NT2/D1 (cell line): ENCODE results near the gene SLC39A11.

ENCODE experiments used
- DNase-seq: peaks from one replicate; pipeline ENCODE4 v3.0.0-alpha.2; 2011; ENCODE audit warnings: low read depth, low spot score
- H3K27me3 ChIP-seq: 2 replicates; pipeline ENCODE4 v1.6.0; 2011; ENCODE audit warnings: mild to moderate bottlenecking; ENCODE audit not compliant: insufficient read length, insufficient read depth
- H3K36me3 ChIP-seq: 2 replicates; pipeline ENCODE4 v1.6.1; 2011; ENCODE audit warnings: mild to moderate bottlenecking, low read length, mixed read lengths; ENCODE audit not compliant: insufficient read depth, insufficient read length
- H3K4me1 ChIP-seq: 2 replicates; pipeline ENCODE4 v1.5.1; 2011; ENCODE audit not compliant: insufficient read depth, insufficient read length
- H3K4me3 ChIP-seq: 2 replicates; pipeline ENCODE4 v1.5.1; 2011; ENCODE audit warnings: low read depth; ENCODE audit not compliant: insufficient read length
- H3K9ac ChIP-seq: 2 replicates; pipeline ENCODE4 v1.6.0; 2011; ENCODE audit warnings: low read depth; ENCODE audit not compliant: insufficient read length
- H3K9me3 ChIP-seq: 2 replicates; pipeline ENCODE4 v1.5.1; 2011; ENCODE audit warnings: mild to moderate bottlenecking, low read length; ENCODE audit not compliant: insufficient read depth
- SUZ12 ChIP-seq: IDR thresholded peaks from 2 replicates; pipeline ENCODE4 v1.6.1; 2011; ENCODE audit not compliant: insufficient read length, insufficient read depth; ENCODE audit errors: extremely low read depth
- YY1 ChIP-seq: IDR thresholded peaks from 2 replicates; pipeline ENCODE4 v1.6.1; 2011; ENCODE audit not compliant: insufficient read length, insufficient read depth
- ZNF274 ChIP-seq: IDR thresholded peaks from 2 replicates; pipeline ENCODE4 v1.6.1; 2011; ENCODE audit warnings: mild to moderate bottlenecking, low read depth, low read length

Gene SLC39A11

DNA sequence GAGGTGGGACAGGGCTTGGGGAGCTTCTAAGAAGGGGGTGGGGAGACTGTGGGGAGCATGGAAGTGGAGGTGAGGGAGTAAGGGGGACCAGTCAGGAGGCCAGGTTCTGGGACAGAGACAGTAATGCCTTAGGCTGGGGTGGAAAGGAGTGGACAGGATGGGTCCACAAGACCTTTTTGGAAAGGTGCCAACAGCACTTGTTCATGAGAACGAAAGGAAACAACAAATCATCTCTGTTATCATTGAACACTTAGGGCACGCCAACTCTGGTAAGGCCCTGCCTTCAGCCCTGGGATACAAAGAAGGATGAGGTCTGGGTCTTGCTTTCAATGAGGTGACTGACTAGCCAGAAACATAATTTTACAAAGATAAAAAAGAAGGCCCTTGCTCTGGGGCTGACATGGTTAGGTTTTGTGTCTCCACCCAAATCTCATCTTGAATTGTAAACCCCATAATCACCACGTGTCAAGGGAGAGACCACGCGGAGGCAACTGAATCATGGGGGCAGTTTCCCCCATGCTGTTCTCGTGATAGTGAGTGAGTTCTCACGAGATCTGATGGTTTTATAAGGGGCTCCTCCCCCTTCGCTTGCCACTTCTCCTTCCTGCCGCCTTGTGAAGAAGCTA, 113.8 kb downstream of the SLC39A11 start:
- TF ChIP-seq YY1 (no peak), ZNF274 (no peak), SUZ12 (no peak)
- DNase-seq: no peak
- Histone ChIP-seq H3K9ac (no peak overlapping the region), H3K27me3 (no peaks in the 10 kb centered on the region), H3K4me1 (peaks cover 5% of the 10 kb centered on the region), H3K9me3 (peaks cover 6% of the 10 kb centered on the region; the same call in 1 of the 2 replicates), H3K4me3 (no peak overlapping the region), H3K36me3 (no peaks in the 10 kb centered on the region)

DNA sequence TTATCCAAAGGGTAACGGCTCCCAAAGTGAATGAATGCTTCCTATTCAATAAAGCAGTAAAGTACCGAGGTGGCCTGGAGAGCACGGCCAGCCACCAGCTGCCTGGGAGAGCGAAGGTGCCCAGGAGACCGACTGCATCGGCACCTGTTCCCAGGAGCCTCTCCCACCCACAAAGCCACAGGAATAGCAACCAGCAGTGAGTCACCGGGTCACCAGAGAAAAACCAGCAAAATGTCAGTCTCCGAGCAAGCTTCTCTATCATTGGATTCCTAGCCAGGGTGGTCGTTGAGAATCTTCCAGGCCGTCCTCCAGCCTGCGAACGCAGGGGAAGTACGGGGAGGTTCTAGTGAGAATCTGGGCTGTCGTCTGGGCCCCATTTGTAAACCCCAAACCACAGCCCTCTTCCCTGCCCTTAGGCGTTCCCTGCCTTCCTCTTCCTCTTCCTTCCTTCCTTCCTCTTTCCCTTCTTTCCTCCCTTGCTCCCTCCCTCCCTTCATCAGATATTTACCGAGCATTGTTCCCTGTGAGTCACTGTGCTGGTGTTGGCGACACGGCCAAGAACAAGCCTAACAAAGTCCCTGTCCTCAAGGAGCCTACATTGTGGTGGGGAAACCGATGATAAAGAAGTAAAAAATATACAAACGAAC, 114.6 kb downstream of the SLC39A11 start:
- Histone ChIP-seq H3K9ac (no peak overlapping the region), H3K27me3 (no peaks in the 10 kb centered on the region), H3K36me3 (no peaks in the 10 kb centered on the region), H3K4me3 (no peak overlapping the region), H3K4me1 (peaks cover 5% of the 10 kb centered on the region), H3K9me3 (peaks cover 6% of the 10 kb centered on the region; the same call in 1 of the 2 replicates)
- DNase-seq: no peak
- TF ChIP-seq ZNF274: no peak
- no peak for TF ChIP-seq YY1
- no peak for TF ChIP-seq SUZ12

DNA sequence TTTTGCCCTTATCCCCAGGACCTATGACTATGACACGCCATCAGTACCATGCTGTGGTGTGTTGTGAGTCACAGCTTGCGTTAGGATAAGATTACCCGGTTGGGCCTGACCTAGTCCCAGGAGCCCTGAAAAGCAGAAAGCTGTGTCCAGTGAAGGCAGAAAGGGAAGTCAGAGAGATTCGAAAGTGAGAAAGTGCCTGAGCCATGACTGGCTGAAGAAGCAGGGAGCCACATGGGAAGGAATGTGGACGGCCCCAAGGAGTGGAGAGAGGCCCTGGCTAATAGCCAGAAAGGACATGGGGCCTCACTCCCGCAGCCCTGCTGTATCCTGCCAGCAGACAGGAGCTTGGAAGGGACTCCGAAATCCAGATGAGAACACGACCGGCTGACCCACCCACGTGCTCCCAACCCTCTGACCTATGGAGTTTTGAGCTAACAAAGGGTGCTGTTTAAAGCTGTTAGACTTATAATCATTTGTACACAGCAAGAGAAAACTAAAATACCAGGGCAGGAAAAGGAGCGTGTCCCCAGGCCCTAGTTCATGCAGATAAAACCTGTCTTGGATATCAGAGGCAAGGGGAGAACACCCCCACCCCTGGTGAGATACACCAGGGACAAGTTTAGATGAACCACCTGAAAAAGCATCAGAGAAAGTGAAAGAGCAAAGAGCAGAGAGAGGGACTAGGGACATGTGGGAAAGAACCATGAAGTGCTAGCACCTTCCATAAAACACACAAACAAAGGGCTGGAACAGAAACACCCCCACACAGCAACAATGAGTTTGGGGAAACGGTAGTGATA, 115.3 kb downstream of the SLC39A11 start:
- H3K27me3 ChIP-seq: no peaks in the 10 kb centered on the region
- H3K9ac ChIP-seq: no peak overlapping the region
- no peak for DNase-seq
- peaks cover 5% of the 10 kb centered on the region for H3K4me1 ChIP-seq
- H3K4me3 ChIP-seq: no peak overlapping the region
- peaks cover 6% of the 10 kb centered on the region; the same call in 1 of the 2 replicates for H3K9me3 ChIP-seq
- TF ChIP-seq YY1: no peak
- TF ChIP-seq SUZ12: no peak
- no peak for TF ChIP-seq ZNF274
- no peaks in the 10 kb centered on the region for H3K36me3 ChIP-seq

DNA sequence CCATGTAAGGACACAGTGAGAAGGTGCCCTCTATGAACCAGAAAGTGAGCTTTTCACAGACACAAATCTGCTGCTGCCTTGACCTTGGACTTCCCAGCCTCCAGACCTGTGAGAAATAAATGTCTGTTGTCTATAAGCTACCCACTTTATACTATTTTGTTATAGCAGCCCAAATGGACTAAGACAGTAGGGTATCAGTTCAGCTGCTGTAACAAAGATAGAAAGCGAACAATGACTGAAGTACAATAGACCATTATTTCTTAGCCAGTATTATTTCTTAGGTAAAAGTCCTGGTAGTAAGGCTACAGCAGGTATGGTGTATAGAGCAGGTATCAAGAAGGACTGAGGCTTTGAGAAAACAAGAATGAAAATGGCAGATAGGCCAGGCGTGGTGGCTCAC, 117.0 kb downstream of the SLC39A11 start:
- Histone ChIP-seq H3K27me3 (no peaks in the 10 kb centered on the region), H3K4me1 (peaks cover 5% of the 10 kb centered on the region), H3K9ac (no peak overlapping the region), H3K9me3 (peaks cover 6% of the 10 kb centered on the region; the same call in 1 of the 2 replicates), H3K4me3 (no peak overlapping the region), H3K36me3 (no peaks in the 10 kb centered on the region)
- no peak for TF ChIP-seq YY1
- TF ChIP-seq ZNF274: no peak
- TF ChIP-seq SUZ12: no peak
- no peak for DNase-seq

DNA sequence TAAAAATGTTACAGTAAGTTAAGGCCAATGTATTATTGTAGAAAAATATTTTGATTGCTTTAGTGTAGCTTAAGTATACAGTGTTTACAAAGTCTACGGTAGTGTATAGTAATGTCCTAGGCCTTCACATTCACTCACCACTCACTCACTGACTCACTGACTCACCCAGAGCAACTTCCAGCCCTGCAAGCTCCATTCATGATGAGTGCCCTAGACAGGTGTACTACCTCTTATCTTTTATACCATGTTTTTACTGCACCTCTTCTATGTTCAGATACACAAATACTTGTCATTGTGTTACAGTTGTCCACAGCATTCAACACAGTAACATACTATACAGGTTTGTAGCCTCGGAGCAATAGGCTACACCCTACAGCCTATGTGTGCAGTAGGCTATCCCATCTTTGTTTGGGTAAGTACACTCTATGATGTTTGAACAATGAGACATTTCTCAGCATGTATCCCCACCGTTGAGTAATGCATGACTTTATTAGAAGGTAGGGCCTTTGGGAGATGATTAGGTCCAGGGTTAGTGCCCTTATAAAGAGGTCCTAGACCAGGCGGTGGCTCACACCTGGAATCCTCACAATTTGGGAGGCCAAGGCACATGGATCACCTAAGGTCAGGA, 117.8 kb downstream of the SLC39A11 start:
- TF ChIP-seq SUZ12 (no peak), ZNF274 (no peak), YY1 (no peak)
- H3K4me1 ChIP-seq: peaks cover 5% of the 10 kb centered on the region
- H3K4me3 ChIP-seq: no peak overlapping the region
- H3K27me3 ChIP-seq: no peaks in the 10 kb centered on the region
- H3K36me3 ChIP-seq: no peaks in the 10 kb centered on the region
- no peak for DNase-seq
- no peak overlapping the region for H3K9ac ChIP-seq
- H3K9me3 ChIP-seq: peaks cover 6% of the 10 kb centered on the region; the same call in 1 of the 2 replicates

DNA sequence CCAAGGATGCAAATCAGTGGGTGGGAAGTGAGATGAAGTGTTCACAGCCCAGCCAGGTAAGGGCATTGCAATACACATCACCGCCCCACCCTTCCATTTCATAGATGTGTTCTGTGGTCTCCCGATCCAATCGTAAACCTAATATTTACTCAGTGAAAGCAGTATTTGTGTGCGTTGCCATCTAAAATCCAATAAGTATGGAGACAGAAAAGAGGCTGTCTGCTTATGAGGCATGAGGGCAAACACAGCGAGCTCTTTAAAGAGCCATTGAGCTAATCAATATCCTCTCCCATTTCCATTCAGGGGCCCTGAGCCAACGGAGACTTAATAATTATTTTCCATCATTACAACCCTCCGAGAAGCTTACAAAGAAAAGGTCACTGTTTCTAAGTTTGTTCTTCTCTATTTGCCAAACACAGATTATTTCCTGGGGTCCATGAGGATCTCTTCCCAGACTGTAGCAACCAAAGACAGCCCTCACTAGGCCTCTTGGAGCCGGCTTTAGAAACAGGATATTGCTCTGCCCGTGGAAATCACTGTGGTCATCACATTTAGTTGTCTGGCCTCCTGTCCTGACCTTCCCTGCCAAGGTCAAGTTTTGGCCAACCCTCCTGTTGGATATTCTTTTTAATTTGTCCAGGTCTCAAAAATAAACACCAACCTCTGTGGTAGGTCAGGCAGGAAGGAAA, 120.1 kb downstream of the SLC39A11 start:
- DNase-seq: no peak
- H3K9ac ChIP-seq: no peak overlapping the region

More for the DNA sequence above, 120.1 kb downstream of the SLC39A11 start:
- H3K27me3 ChIP-seq: no peaks in the 10 kb centered on the region
- TF ChIP-seq ZNF274 (no peak), SUZ12 (no peak), YY1 (no peak)
- peaks cover 6% of the 10 kb centered on the region; the same call in 1 of the 2 replicates for H3K9me3 ChIP-seq
- no peaks in the 10 kb centered on the region for H3K36me3 ChIP-seq
- H3K4me3 ChIP-seq: no peak overlapping the region
- H3K4me1 ChIP-seq: peaks cover 3% of the 10 kb centered on the region
